ENCODE results near the gene CHRNA4. TPM values are rescaled to one million over a fixed set of nuclear protein-coding genes. Genes with fewer than 3 reads are reported as not detected.

The CHRNA4 gene
- polyA plus RNA-seq, 1 experiment: not detected

- ChIA-PET POLR2A (no interaction called here), CTCF (no interaction called here)
- Histone ChIP-seq H3K9me3 (ENCODE audit: control insufficient read depth, insufficient read depth, low read length) (peaks cover 17% of the 10 kb centered on the region; the same call in 1 of the 2 replicates), H3K4me3 (ENCODE audit: low read depth, low read length) (no peak overlapping the region), H3K27ac (ENCODE audit: low read depth, low read length) (no peak overlapping the region), H3K27me3 (ENCODE audit: control insufficient read depth, insufficient read depth, low read length) (no peaks in the 10 kb centered on the region)
- no peak for TF ChIP-seq CTCF (IDR thresholded peaks at IDR 0.05; ENCODE audit: low read depth, low read length)
- DNase-seq (ENCODE audit: low read depth, low spot score): no peak
Measured at GRCh38 chr20:63401384-63402110, 40.4 kb upstream of the CHRNA4 start.

- H3K9me3 ChIP-seq (ENCODE audit: control insufficient read depth, insufficient read depth, low read length): peaks cover 10% of the 10 kb centered on the region; the same call in 1 of the 2 replicates
- DNase-seq (ENCODE audit: low read depth, low spot score): no peak
- POLR2A ChIA-PET: no interaction called here
- H3K27me3 ChIP-seq (ENCODE audit: control insufficient read depth, insufficient read depth, low read length): no peaks in the 10 kb centered on the region
- no peak overlapping the region for H3K27ac ChIP-seq (ENCODE audit: low read depth, low read length)
- no peak overlapping the region for H3K4me3 ChIP-seq (ENCODE audit: low read depth, low read length)
- CTCF ChIA-PET: no interaction called here
- no peak for TF ChIP-seq CTCF (IDR thresholded peaks at IDR 0.05; ENCODE audit: low read depth, low read length)
Measured at GRCh38 chr20:63400486-63401210, 39.5 kb upstream of the CHRNA4 start.

- Histone ChIP-seq H3K4me3 (ENCODE audit: low read depth, low read length) (no peak overlapping the region), H3K27me3 (ENCODE audit: control insufficient read depth, insufficient read depth, low read length) (no peaks in the 10 kb centered on the region), H3K27ac (ENCODE audit: low read depth, low read length) (no peak overlapping the region), H3K9me3 (ENCODE audit: control insufficient read depth, insufficient read depth, low read length) (peaks cover 2% of the 10 kb centered on the region; the same call in 1 of the 2 replicates)
- TF ChIP-seq CTCF (IDR thresholded peaks at IDR 0.05; ENCODE audit: low read depth, low read length): no peak
- DNase-seq (ENCODE audit: low read depth, low spot score): no peak
- CTCF ChIA-PET: no interaction called here
- POLR2A ChIA-PET: no interaction called here
Measured at GRCh38 chr20:63399596-63400375, 38.6 kb upstream of the CHRNA4 start.

GRCh38 chr20:63398744-63399514 lies 37.8 kb upstream of the CHRNA4 start:
- Histone ChIP-seq H3K4me3 (ENCODE audit: low read depth, low read length) (no peak overlapping the region), H3K27ac (ENCODE audit: low read depth, low read length) (no peak overlapping the region), H3K27me3 (ENCODE audit: control insufficient read depth, insufficient read depth, low read length) (peaks cover 5% of the 10 kb centered on the region), H3K9me3 (ENCODE audit: control insufficient read depth, insufficient read depth, low read length) (no peaks in the 10 kb centered on the region; the same call in 1 of the 2 replicates)
- CTCF ChIA-PET: no interaction called here
- TF ChIP-seq CTCF (IDR thresholded peaks at IDR 0.05; ENCODE audit: low read depth, low read length): no peak
- POLR2A ChIA-PET: no interaction called here
- DNase-seq (ENCODE audit: low read depth, low spot score): no peak
